22Rv1 (cell line): ENCODE data around the gene MAP2K3.

ENCODE experiments used
- ZFX ChIP-seq: fragments of 450-650 bp; IDR thresholded peaks from 2 replicates; pipeline ENCODE4 v1.6.1; 2017; ENCODE audit warnings: antibody characterized with exemption, borderline replicate concordance
- TF ChIP-seq, protein P1 (sequence below): fragments of 450-650 bp; IDR thresholded peaks from 2 replicates; pipeline ENCODE4 v1.5.1; 2017; ENCODE audit warnings: mild to moderate bottlenecking

DNA sequence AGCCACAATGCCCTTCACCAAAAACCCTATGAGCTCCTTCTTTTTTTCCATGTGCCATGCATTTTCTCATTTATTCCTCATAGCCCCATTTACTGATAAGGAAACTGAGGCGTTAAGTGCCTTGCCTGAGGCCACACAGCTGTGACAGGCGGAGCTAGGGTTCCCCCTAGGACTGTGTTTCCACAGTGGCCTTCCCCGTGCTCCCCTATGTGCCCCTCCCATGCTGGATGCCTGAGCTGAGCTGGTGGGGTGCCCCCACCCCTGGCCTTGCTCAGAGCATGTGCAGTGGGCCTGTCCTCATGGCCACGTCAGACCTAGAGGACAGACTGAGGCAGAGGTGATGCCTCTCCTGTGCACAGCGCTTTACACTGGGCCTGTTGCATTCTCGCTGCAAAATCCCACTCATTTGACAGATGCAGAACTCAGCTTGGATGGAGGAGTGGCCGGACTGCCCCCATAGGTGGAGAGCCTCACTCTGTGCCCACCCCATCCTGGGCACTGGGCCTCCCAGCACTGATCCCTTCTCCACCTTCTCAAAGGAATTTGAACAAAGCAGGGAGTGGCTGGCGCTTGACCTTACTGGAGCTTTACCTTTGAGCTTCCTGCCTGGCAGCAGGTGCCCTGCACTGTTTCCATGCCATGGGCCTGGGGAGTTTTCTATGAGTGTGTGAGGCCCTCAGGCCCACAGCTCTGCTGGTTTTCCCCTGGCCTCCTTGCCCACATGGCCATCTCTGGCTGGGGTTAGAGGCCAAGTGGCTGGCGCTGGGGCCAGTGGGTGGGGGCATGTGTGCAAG lies 2.6 kb downstream of the MAP2K3 start:
- TF ChIP-seq, protein P1, sequence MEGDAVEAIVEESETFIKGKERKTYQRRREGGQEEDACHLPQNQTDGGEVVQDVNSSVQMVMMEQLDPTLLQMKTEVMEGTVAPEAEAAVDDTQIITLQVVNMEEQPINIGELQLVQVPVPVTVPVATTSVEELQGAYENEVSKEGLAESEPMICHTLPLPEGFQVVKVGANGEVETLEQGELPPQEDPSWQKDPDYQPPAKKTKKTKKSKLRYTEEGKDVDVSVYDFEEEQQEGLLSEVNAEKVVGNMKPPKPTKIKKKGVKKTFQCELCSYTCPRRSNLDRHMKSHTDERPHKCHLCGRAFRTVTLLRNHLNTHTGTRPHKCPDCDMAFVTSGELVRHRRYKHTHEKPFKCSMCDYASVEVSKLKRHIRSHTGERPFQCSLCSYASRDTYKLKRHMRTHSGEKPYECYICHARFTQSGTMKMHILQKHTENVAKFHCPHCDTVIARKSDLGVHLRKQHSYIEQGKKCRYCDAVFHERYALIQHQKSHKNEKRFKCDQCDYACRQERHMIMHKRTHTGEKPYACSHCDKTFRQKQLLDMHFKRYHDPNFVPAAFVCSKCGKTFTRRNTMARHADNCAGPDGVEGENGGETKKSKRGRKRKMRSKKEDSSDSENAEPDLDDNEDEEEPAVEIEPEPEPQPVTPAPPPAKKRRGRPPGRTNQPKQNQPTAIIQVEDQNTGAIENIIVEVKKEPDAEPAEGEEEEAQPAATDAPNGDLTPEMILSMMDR: no peak
- no peak for TF ChIP-seq ZFX
